SU-DHL-6 (cell line): ENCODE data around the gene SDC4.

Experiments
- H2AFZ ChIP-seq: fragments of 200-600 bp; sonication (generic); 2 replicates; pipeline ENCODE4 v1.6.1; 2014; ENCODE audit warnings: low read depth, mild to moderate bottlenecking, moderate library complexity, mixed read lengths, antibody characterized with exemption, low read length; ENCODE audit not compliant: severe bottlenecking
- H3F3A ChIP-seq: fragments of 200-600 bp; shearing (Covaris generic); 2 replicates; pipeline ENCODE4 v1.6.0; 2016; ENCODE audit warnings: antibody characterized with exemption, mild to moderate bottlenecking; ENCODE audit not compliant: insufficient read depth
- H3K27ac ChIP-seq: fragments of 200-600 bp; sonication (generic); 2 replicates; pipeline ENCODE4 v1.5.1; 2016; ENCODE audit warnings: low read depth, mild to moderate bottlenecking, low read length, moderate library complexity, mixed read lengths
- H3K27me3 ChIP-seq: fragments of 200-600 bp; sonication (generic), shearing (Covaris generic); 2 replicates; pipeline ENCODE4 v1.6.0; 2014; ENCODE audit warnings: mild to moderate bottlenecking, low read length
- H3K36me3 ChIP-seq: fragments of 200-600 bp; sonication (generic); 2 replicates; pipeline ENCODE4 v1.6.1; 2014; ENCODE audit warnings: mild to moderate bottlenecking, low read length, mixed read lengths
- H3K4me2 ChIP-seq: fragments of 300-600, 200-600 bp; shearing (Covaris generic), sonication (generic); 2 replicates; pipeline ENCODE4 v1.6.0; 2014; ENCODE audit warnings: low read length, low read depth, mild to moderate bottlenecking; ENCODE audit not compliant: poor library complexity, severe bottlenecking
- H3K4me3 ChIP-seq: fragments of 200-600 bp; sonication (generic); 2 replicates; pipeline ENCODE4 v1.5.1; 2014; ENCODE audit warnings: antibody characterized with exemption, low read length, mild to moderate bottlenecking, mixed read lengths; ENCODE audit not compliant: insufficient read depth, poor library complexity, severe bottlenecking
- H3K79me2 ChIP-seq: fragments of 200-600 bp; sonication (generic); 2 replicates; pipeline ENCODE4 v1.6.1; 2014; ENCODE audit warnings: mild to moderate bottlenecking, low read length, moderate library complexity; ENCODE audit not compliant: insufficient read depth
- H3K9ac ChIP-seq: fragments of 200-600 bp; sonication (generic); 2 replicates; pipeline ENCODE4 v1.7.0; 2014; ENCODE audit warnings: mild to moderate bottlenecking, low read length
- H3K9me2 ChIP-seq: fragments of 200-600 bp; sonication (generic); replicated peaks from 2 replicates; pipeline ENCODE4 v1.6.1; 2014; ENCODE audit warnings: low read length; ENCODE audit not compliant: insufficient read depth
- H3K9me3 ChIP-seq: fragments of 200-600 bp; sonication (generic); 2 replicates; pipeline ENCODE4 v1.6.1; 2014; ENCODE audit warnings: low read length, mixed read lengths; ENCODE audit not compliant: insufficient read depth
- H4K20me1 ChIP-seq: fragments of 200-600 bp; sonication (generic); 2 replicates; pipeline ENCODE4 v1.6.1; 2014; ENCODE audit warnings: low read depth, mild to moderate bottlenecking, antibody characterized with exemption, low read length, moderate library complexity, mixed read lengths
- CTCF ChIP-seq: fragments of 200-600 bp; sonication (generic); IDR thresholded peaks from one replicate; pipeline ENCODE4 v1.5.1; 2017; ENCODE audit warnings: antibody characterized with exemption, mild to moderate bottlenecking, low read length, moderate library complexity; ENCODE audit not compliant: insufficient read depth, poor library complexity, severe bottlenecking
- EZH2phosphoT487 ChIP-seq: fragments of 200-600 bp; sonication (generic), shearing (Covaris generic); conservative IDR thresholded peaks from 2 replicates; pipeline ENCODE4 v1.6.1; 2018; ENCODE audit warnings: mild to moderate bottlenecking, antibody characterized with exemption, low read length, moderate library complexity, mixed read lengths

The SDC4 gene

DNA sequence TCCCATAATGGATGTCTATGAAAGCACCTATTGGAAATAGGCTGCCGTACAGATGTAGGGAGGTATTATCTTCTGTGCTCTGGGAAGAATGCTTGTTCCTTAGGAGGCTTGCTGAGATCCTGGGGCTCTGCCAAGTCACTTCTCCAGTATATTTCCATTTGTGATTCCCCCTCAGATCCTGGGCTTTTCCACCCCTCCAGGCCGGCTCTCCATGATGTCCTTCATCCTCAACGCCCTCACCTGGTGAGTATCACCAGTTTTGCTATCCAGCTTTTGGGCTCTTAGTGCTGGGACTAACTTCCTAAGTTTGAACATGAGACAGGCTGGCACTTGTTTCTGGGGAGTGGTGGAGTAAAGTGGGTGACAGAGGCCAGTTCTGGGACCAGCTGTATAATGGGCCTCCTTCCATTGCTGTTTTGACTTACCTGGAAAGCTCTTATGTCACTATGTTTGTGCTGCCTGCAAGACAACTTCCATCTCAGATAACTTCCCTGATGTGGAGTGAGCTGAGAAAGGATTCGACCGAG, 17.3 kb upstream of the SDC4 start:
- H4K20me1 ChIP-seq, result no peaks in the 10 kb centered on the region
- no peak overlapping the region for H3K27ac ChIP-seq
- no peak overlapping the region for H3K4me2 ChIP-seq
- H3K9me3 ChIP-seq, result no peaks in the 10 kb centered on the region
- H3K36me3 ChIP-seq, result peaks cover 15% of the 10 kb centered on the region; the same call in 1 of the 2 replicates
- H3K9ac ChIP-seq, result no peak overlapping the region
- H2AFZ ChIP-seq, result no peak overlapping the region
- no peaks in the 10 kb centered on the region for H3K9me2 ChIP-seq
- TF ChIP-seq EZH2phosphoT487 (no peak), CTCF (no peak)
- H3F3A ChIP-seq, result peaks cover 11% of the 10 kb centered on the region
- H3K4me3 ChIP-seq, result no peak overlapping the region
- no peaks in the 10 kb centered on the region for H3K27me3 ChIP-seq
- no peaks in the 10 kb centered on the region; the same call in 1 of the 2 replicates for H3K79me2 ChIP-seq

DNA sequence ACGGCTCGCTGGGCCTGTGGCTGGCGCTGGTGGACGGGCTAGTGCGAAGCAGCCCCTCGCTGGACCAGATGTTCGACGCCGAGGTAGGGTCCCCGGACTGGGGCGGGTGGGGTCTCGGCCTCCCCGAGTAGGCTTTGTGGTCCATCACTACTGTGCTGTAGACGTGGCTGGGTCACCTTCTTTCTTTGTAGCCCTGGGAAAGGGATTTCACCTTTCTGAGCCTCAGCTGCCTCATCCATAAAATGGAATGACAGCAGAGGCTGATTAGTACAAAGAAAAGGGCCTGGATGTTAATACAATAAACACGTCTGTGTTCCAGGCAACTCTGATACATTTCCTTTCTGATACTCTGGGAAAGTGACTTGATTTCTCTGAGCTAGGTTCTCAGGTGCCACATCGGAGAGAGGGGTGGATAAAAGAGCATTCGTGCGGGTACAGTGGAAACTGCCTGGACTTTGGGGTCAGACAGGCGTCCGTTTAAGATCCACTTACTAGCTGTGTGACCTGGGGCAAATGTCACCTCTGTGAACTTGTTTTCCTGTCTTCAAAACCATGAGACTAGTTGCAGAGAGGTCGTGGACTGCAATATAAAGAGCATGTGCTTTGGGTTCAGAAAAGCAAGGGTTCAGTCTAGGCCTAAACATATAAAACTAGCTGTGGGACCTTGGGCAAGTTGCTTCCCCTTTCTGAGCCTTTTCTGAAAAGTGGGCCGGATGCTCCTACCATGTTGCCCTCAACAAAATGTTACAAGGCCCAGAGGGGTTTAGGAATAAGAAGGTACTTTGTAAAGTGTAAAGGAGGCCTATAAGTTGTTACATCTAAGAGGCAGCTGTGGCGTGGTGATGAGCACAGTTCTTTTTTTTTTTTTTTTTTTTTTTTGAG, 15.6 kb upstream of the SDC4 start:
- Histone ChIP-seq H2AFZ (no peak overlapping the region), H3K4me3 (peak overlapping the region; percentile 85), H4K20me1 (no peaks in the 10 kb centered on the region), H3K9ac (peak overlapping the region; percentile 78), H3K4me2 (peak overlapping the region; percentile 71), H3K36me3 (peaks cover 15% of the 10 kb centered on the region; the same call in 1 of the 2 replicates), H3K9me2 (no peaks in the 10 kb centered on the region), H3K9me3 (no peaks in the 10 kb centered on the region), H3K27ac (peak overlapping the region; percentile 73), H3F3A (peaks cover 8% of the 10 kb centered on the region), H3K27me3 (no peaks in the 10 kb centered on the region), H3K79me2 (no peaks in the 10 kb centered on the region; the same call in 1 of the 2 replicates)
- TF ChIP-seq CTCF (no peak), EZH2phosphoT487 (no peak)

DNA sequence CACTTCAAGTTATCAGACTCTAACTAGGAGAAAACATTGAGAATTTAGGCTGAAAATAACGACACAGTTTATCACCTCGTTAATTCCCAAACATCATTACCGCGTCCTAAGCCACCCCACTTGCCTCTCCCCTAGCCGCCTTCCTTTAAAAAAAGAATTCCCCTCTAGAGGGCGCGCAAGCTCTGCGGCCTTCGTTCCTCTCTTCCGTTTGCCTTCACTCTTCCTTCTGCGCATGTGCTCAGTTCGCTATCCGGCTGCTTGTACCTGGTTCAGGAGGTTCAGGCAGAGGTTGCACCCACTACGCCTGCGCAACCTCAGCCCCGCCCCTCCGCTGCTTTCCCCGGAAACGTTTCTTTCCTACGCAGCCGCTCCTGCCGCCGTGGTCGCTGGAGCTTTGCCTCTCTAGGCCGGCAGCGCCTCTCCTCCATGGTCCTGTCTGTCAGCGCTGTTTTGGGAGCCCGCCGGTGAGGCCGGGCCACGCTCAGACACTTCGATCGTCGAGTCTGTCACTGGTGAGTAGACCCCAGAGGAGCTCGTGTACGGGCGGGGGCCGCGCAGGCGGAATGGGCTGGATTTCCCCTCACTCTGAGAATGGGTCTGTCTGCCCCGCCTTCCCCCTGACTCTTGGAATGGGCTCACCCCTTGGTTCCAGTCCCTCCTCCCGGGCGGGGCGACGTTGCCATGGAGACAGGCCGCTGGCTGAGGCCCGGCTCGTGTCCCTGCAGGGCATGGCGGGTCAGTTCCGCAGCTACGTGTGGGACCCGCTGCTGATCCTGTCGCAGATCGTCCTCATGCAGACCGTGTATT, 14.8 kb upstream of the SDC4 start, which contains the start of gene SYS1:
SYS1 (plus strand) TSS at position 353 of the 807 bp plus-strand sequence; CDS start at position 729, 376 bp downstream.
- no peaks in the 10 kb centered on the region for H4K20me1 ChIP-seq
- peak; percentile 54 for TF ChIP-seq CTCF
- no peak for TF ChIP-seq EZH2phosphoT487
- peak within 1 kb of the TSS; percentile 85 for H3K4me3 ChIP-seq
- peak within 1 kb of the TSS; percentile 71 for H3K4me2 ChIP-seq
- peaks cover 8% of the 10 kb centered on the region for H3F3A ChIP-seq
- H3K36me3 ChIP-seq, result peaks cover 15% of the 10 kb centered on the region; the same call in 1 of the 2 replicates
- H3K27me3 ChIP-seq, result no peaks in the 10 kb centered on the region
- no peaks in the 10 kb centered on the region; the same call in 1 of the 2 replicates for H3K79me2 ChIP-seq
- no peaks in the 10 kb centered on the region for H3K9me3 ChIP-seq
- peak within 1 kb of the TSS; percentile 79 for H2AFZ ChIP-seq
- no peaks in the 10 kb centered on the region for H3K9me2 ChIP-seq
- H3K9ac ChIP-seq, result peak within 1 kb of the TSS; percentile 78
- H3K27ac ChIP-seq, result peak within 1 kb of the TSS; percentile 73
